Cardiac muscle cell (in vitro differentiated cells and primary cell): ENCODE results near the gene ZNF292. TPM values are rescaled to one million over a fixed set of nuclear protein-coding genes. Genes with fewer than 3 reads are reported as not detected.

Experiments
- DNase-seq, 2 donors: peaks; one replicate each; pipeline versions ENCODE4 v3.0.0 to v3.0.0-alpha.2; 2010 to 2017; ENCODE audit warnings: low read depth in 1 of 2, low spot score in 1 of 2
- H3K27ac ChIP-seq: fragments of 200-600 bp; sonication (generic); 2 replicates; pipeline ENCODE4 v1.5.1; 2016
- H3K27me3 ChIP-seq: fragments of 200-600 bp; sonication (generic); 2 replicates; pipeline ENCODE4 v1.6.0; 2016; ENCODE audit warnings: control low read depth
- H3K36me3 ChIP-seq: fragments of 200-600 bp; sonication (generic); 2 replicates; pipeline ENCODE4 v1.5.1; 2016; ENCODE audit warnings: control low read depth
- H3K4me1 ChIP-seq: fragments of 200-600 bp; sonication (generic); 2 replicates; pipeline ENCODE4 v1.8.1; 2017; ENCODE audit warnings: low read depth, mild to moderate bottlenecking, mixed run types
- H3K4me3 ChIP-seq: fragments of 200-600 bp; sonication (generic); 2 replicates; pipeline ENCODE4 v1.5.1; 2016; ENCODE audit warnings: mild to moderate bottlenecking
- H3K9me3 ChIP-seq: fragments of 200-600 bp; sonication (generic); 2 replicates; pipeline ENCODE4 v1.5.1; 2017; ENCODE audit warnings: low read depth, mild to moderate bottlenecking, control low read depth
- CTCF ChIP-seq: IDR thresholded peaks from 2 replicates; pipeline ENCODE4 v1.5.1; 2012; ENCODE audit warnings: low read depth, mild to moderate bottlenecking, low read length
- polyA plus RNA-seq: library from polyadenylated mRNA; unstranded; fragments of >200 nt; fragmentation: Nextera tagmentation; extraction: Ambion mirVana; gene quantifications from 2 replicates; pipeline ENCODE4 v1.2.1, GENCODE V29; 2016
- total RNA-seq: library from RNA; depleted of rRNA; stranded (reverse); fragments of >200 nt; gene quantifications from 2 replicates; pipeline ENCODE4 v1.2.3, GENCODE V29; 2016

ZNF292 gene
- total and polyA plus RNA-seq, 2 experiments from 2014 or later: 48.7 to 50.4 TPM

DNA sequence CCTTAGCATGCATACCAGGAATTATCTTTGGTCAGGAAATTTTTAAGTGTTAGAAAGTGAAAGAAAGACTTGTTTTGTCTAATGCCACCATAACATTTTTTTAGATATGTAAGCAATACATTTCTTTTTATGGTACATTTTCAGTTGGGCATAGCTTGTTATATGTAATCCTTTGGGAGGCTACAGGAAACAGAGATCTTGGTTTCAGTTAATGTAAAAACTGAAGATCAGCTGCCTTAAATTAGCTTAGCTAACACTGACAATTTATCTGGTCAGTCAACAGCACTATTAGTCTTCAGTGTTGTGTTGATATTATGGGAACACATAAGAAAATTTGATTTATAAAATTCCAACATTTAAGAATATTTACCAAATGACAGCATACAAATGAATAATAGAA, 88.4 kb downstream of the ZNF292 start:
- H3K9me3 ChIP-seq: no peaks in the 10 kb centered on the region
- no peak for DNase-seq
- H3K27ac ChIP-seq: no peak overlapping the region
- no peak for TF ChIP-seq CTCF
- no peak overlapping the region for H3K4me3 ChIP-seq
- H3K4me1 ChIP-seq: peaks cover 3% of the 10 kb centered on the region
- no peaks in the 10 kb centered on the region for H3K27me3 ChIP-seq
- H3K36me3 ChIP-seq: peaks cover 27% of the 10 kb centered on the region

GRCh38 chr6:87244380-87244779, 89.0 kb downstream of the ZNF292 start:
- Histone ChIP-seq H3K36me3 (peaks cover 30% of the 10 kb centered on the region), H3K4me1 (peaks cover 3% of the 10 kb centered on the region), H3K27ac (no peak overlapping the region), H3K9me3 (no peaks in the 10 kb centered on the region), H3K4me3 (no peak overlapping the region), H3K27me3 (no peaks in the 10 kb centered on the region)
- DNase-seq: peak in 1 of 2 donors; percentile 21
- no peak for TF ChIP-seq CTCF

DNA sequence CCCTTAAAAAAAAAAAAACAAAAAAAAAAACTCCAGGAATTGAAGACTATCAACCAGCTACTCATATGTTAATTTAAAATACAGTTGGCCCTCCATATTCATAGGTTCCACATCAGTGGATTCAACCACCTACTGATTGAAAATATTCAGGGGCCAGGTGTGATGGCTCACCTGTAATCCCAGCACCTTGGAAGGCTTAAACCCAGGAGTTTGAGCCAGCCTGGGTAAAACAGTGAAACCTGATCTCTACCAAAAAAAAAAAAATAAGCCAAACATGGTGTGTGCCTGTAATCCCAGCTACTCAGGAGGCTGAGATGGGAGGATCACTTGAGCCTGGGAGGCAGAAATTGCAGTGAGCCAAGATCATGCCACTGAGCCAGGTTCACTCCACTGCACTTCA, 94.7 kb downstream of the ZNF292 start:
- Histone ChIP-seq H3K9me3 (no peaks in the 10 kb centered on the region), H3K27me3 (no peaks in the 10 kb centered on the region), H3K36me3 (peaks cover 35% of the 10 kb centered on the region), H3K27ac (no peak overlapping the region), H3K4me1 (no peaks in the 10 kb centered on the region), H3K4me3 (no peak overlapping the region)
- TF ChIP-seq CTCF: no peak
- DNase-seq: no peak

DNA sequence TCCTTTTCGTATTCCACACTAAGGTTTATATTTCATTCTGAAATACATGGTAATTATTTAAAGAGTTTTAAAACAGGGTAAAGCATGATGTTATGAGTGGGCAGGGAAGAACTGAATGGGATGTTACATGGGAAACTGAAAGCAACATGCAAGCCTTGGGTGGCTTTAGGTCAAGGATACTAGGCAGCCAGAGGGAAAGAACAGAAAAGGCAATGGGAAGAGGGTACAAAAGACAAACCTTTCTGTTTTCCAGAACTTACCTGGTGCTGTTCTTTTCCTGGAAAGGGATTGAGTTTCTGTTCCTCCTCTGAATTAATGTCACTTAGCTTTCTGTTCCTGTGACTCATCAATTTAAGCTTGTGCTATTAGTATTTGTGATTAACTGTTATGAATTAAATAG, 95.9 kb downstream of the ZNF292 start:
- no peak for TF ChIP-seq CTCF
- Histone ChIP-seq H3K9me3 (no peaks in the 10 kb centered on the region), H3K4me1 (no peaks in the 10 kb centered on the region), H3K27me3 (no peaks in the 10 kb centered on the region), H3K36me3 (peaks cover 47% of the 10 kb centered on the region), H3K27ac (no peak overlapping the region), H3K4me3 (no peak overlapping the region)
- no peak for DNase-seq

DNA sequence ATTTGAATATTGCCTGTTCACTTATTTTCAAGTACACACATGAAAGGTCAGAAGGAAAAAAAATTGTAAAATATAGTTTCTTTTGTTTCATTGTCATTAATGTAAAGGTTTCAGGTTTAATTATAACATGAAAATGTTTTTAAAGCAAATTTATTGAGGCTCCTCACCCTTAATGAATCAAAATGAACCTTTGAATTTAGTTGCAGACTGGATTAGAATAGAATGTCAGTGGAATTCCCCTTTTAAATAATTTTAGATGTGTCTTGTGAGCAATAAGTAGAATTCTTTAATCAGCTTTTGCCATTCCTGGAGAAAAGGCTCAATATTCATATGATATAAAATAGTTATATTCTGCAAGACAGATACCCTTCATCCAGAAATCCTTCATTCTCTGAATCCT, 96.4 kb downstream of the ZNF292 start:
- Histone ChIP-seq H3K27me3 (no peaks in the 10 kb centered on the region), H3K4me3 (no peak overlapping the region), H3K9me3 (no peaks in the 10 kb centered on the region), H3K27ac (no peak overlapping the region), H3K4me1 (no peaks in the 10 kb centered on the region), H3K36me3 (peaks cover 46% of the 10 kb centered on the region)
- no peak for TF ChIP-seq CTCF
- no peak for DNase-seq

GRCh38 chr6:87257046-87257445, 101.7 kb downstream of the ZNF292 start:
- TF ChIP-seq CTCF: no peak
- Histone ChIP-seq H3K4me3 (no peak overlapping the region), H3K36me3 (peaks cover 53% of the 10 kb centered on the region), H3K4me1 (no peaks in the 10 kb centered on the region), H3K27me3 (no peaks in the 10 kb centered on the region), H3K27ac (no peak overlapping the region), H3K9me3 (no peaks in the 10 kb centered on the region)
- DNase-seq: no peak
